Measurements from ENCODE around the gene DEPDC1.

The DEPDC1 gene

DNA sequence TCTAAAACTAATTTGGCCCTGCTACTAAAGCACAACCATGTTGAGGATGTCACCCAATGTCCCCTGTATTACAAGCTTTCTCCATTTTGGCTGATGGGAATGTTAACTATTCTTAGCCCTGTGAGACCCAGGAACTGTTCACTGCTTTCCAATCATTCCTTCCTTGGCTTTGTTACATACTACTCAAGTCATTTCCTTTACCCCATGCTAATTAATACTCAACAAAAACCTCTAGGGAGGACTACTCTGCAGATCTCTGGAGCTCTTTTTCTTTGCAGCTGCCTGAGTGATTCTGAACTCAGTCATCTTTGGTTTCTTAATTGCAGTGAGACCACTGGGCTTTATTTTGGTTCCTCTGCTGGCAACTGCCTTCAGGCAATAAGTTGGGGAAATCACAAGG is 23.8 kb downstream of the DEPDC1 start:
- Histone ChIP-seq H3K9ac (ENCODE audit: low read length) (no peak overlapping the region), H3K36me3 (ENCODE audit: low read length) (peaks cover 18% of the 10 kb centered on the region), H3K9me2 (replicated peaks; ENCODE audit: insufficient read depth, low read length) (no peaks in the 10 kb centered on the region), H3K27me3 (ENCODE audit: low read length) (no peaks in the 10 kb centered on the region), H3F3A (ENCODE audit: insufficient read depth) (peaks cover 6% of the 10 kb centered on the region; the same call in 1 of the 2 replicates), H3K4me2 (ENCODE audit: low read depth, low read length, poor library complexity, severe bottlenecking) (no peak overlapping the region), H3K9me3 (ENCODE audit: insufficient read depth, low read length) (no peaks in the 10 kb centered on the region), H3K79me2 (ENCODE audit: insufficient read depth, low read length) (no peaks in the 10 kb centered on the region), H2AFZ (ENCODE audit: low read depth, low read length, severe bottlenecking) (no peak overlapping the region), H3K27ac (ENCODE audit: low read depth, low read length) (no peak overlapping the region), H3K4me3 (ENCODE audit: insufficient read depth, low read length, poor library complexity, severe bottlenecking) (no peak overlapping the region), H4K20me1 (ENCODE audit: low read depth, low read length) (no peaks in the 10 kb centered on the region)
- TF ChIP-seq EZH2phosphoT487 (conservative IDR thresholded peaks at IDR 0.05; ENCODE audit: low read length), result no peak
- no peak for TF ChIP-seq CTCF (IDR thresholded peaks at IDR 0.05; ENCODE audit: insufficient read depth, low read length, poor library complexity, severe bottlenecking)

DNA sequence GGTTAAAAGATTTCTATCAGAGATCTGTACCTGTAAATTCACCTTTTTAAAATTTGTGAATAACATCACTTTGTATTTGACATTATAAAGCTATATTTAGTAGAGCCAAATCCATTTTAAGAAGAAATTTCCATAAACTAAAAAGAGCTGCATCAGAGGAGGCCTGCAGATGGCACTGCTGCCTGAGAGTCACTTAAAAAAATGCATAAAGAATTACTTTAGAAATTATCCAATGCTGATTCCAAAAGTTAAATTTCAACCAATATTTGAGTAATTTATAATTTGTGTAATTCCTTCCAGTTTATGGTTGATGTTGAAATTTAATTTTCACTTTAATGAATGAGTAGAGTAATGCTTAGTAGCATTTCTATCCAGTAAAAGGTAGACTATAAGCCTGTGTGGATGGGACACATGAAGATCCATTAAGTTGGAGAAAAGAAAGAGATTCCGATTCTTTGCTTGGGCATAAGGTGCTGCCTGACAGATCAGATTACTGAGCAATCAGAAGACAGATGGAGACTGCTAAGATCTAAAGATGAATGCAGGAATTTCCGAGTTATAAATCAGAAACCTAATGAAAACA is 26.4 kb downstream of the DEPDC1 start:
- Histone ChIP-seq H3K9ac (ENCODE audit: low read length) (no peak overlapping the region), H3K27me3 (ENCODE audit: low read length) (no peaks in the 10 kb centered on the region), H2AFZ (ENCODE audit: low read depth, low read length, severe bottlenecking) (no peak overlapping the region), H3K4me3 (ENCODE audit: insufficient read depth, low read length, poor library complexity, severe bottlenecking) (no peak overlapping the region), H3F3A (ENCODE audit: insufficient read depth) (peaks cover 6% of the 10 kb centered on the region; the same call in 1 of the 2 replicates), H3K9me2 (replicated peaks; ENCODE audit: insufficient read depth, low read length) (no peaks in the 10 kb centered on the region), H3K79me2 (ENCODE audit: insufficient read depth, low read length) (no peaks in the 10 kb centered on the region), H3K36me3 (ENCODE audit: low read length) (peaks cover 3% of the 10 kb centered on the region; the same call in 1 of the 2 replicates), H3K27ac (ENCODE audit: low read depth, low read length) (no peak overlapping the region), H3K4me2 (ENCODE audit: low read depth, low read length, poor library complexity, severe bottlenecking) (no peak overlapping the region), H4K20me1 (ENCODE audit: low read depth, low read length) (no peaks in the 10 kb centered on the region), H3K9me3 (ENCODE audit: insufficient read depth, low read length) (no peaks in the 10 kb centered on the region)
- TF ChIP-seq EZH2phosphoT487 (conservative IDR thresholded peaks at IDR 0.05; ENCODE audit: low read length), result no peak
- TF ChIP-seq CTCF (IDR thresholded peaks at IDR 0.05; ENCODE audit: insufficient read depth, low read length, poor library complexity, severe bottlenecking), result peak; percentile 32

DNA sequence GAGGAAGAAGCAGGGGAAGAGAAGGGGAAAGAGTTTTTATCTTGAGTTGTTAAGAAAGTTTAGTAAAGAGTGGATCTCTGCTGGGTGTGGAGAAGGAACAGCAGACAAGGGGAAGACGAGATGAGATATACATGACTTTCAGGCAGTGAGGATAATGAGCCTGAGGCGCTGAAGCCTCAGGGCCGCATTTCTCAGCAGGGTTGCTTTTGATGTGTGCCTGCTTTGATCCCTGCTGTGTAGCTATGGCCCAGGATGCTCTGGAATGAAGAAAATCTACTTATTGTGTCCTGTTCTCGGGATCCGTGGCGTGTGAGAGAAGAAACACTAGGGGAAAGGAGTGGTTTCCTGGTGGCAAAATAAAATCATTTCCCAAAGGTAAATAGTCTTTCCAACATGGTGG is 32.0 kb downstream of the DEPDC1 start:
- no peak overlapping the region for H3K4me2 ChIP-seq (ENCODE audit: low read depth, low read length, poor library complexity, severe bottlenecking)
- no peaks in the 10 kb centered on the region for H3K79me2 ChIP-seq (ENCODE audit: insufficient read depth, low read length)
- no peaks in the 10 kb centered on the region for H3K27me3 ChIP-seq (ENCODE audit: low read length)
- H4K20me1 ChIP-seq (ENCODE audit: low read depth, low read length), result no peaks in the 10 kb centered on the region
- no peaks in the 10 kb centered on the region for H3K36me3 ChIP-seq (ENCODE audit: low read length)
- H3F3A ChIP-seq (ENCODE audit: insufficient read depth), result no peaks in the 10 kb centered on the region
- no peak overlapping the region for H3K4me3 ChIP-seq (ENCODE audit: insufficient read depth, low read length, poor library complexity, severe bottlenecking)
- no peak overlapping the region for H3K9ac ChIP-seq (ENCODE audit: low read length)
- TF ChIP-seq CTCF (IDR thresholded peaks at IDR 0.05; ENCODE audit: insufficient read depth, low read length, poor library complexity, severe bottlenecking) (no peak), EZH2phosphoT487 (conservative IDR thresholded peaks at IDR 0.05; ENCODE audit: low read length) (no peak)
- no peak overlapping the region for H2AFZ ChIP-seq (ENCODE audit: low read depth, low read length, severe bottlenecking)
- H3K9me3 ChIP-seq (ENCODE audit: insufficient read depth, low read length), result no peaks in the 10 kb centered on the region
- H3K9me2 ChIP-seq (replicated peaks; ENCODE audit: insufficient read depth, low read length), result no peaks in the 10 kb centered on the region
- no peak overlapping the region for H3K27ac ChIP-seq (ENCODE audit: low read depth, low read length)
